Spleen (tissue), 11 donors: Measurements from ENCODE around the gene WDR1. TPM values are rescaled to one million over a fixed set of nuclear protein-coding genes. Genes with fewer than 3 reads are reported as not detected.

Experiments used
- DNase-seq: peaks from one replicate; pipeline ENCODE4 v3.0.0-alpha.2; 2020
- H3K27ac ChIP-seq, 8 donors: fragments of 200-600 bp; sonication (generic) in 7 of 8; 1 replicate in 4 of 8; 2 replicates in 4 of 8; pipeline versions ENCODE4 v1.5.0 to v1.8.0; 2016 to 2021; ENCODE audit warnings: inconsistent platforms in 4 of 8, mild to moderate bottlenecking in 4 of 8, moderate library complexity in 1 of 8
- H3K27me3 ChIP-seq, 7 donors: fragments of 200-600 bp; sonication (generic) in 6 of 7; replicated peaks in 1 of 7; 1 replicate in 4 of 7; 2 replicates in 3 of 7; pipeline versions ENCODE4 v1.5.0 to v1.8.0; 2016 to 2021; ENCODE audit warnings: inconsistent platforms in 3 of 7, mild to moderate bottlenecking in 1 of 7
- H3K36me3 ChIP-seq, 6 donors: fragments of 200-600 bp; sonication (generic) in 5 of 6; 1 replicate in 4 of 6; 2 replicates in 2 of 6; pipeline versions ENCODE4 v1.5.0 to v1.8.0; 2016 to 2021; ENCODE audit warnings: inconsistent platforms in 2 of 6
- H3K4me1 ChIP-seq, 6 donors: fragments of 200-600 bp; sonication (generic) in 5 of 6; 1 replicate in 3 of 6; 2 replicates in 3 of 6; pipeline versions ENCODE4 v1.5.0 to v1.8.0; 2016 to 2021; ENCODE audit warnings: inconsistent platforms in 3 of 6
- H3K4me3 ChIP-seq, 8 donors: fragments of 200-600 bp; sonication (generic) in 7 of 8; 1 replicate in 4 of 8; 2 replicates in 4 of 8; pipeline versions ENCODE4 v1.5.0 to v1.8.0; 2016 to 2021; ENCODE audit warnings: inconsistent platforms in 4 of 8, mild to moderate bottlenecking in 4 of 8, moderate library complexity in 2 of 8
- H3K9me3 ChIP-seq, 8 donors: fragments of 200-600 bp; sonication (generic) in 7 of 8; 1 replicate in 4 of 8; 2 replicates in 4 of 8; pipeline versions ENCODE4 v1.5.0 to v1.8.0; 2016 to 2021; ENCODE audit warnings: inconsistent platforms in 4 of 8
- CTCF ChIP-seq, 11 experiments: fragments of 200-600 bp in 7 of 11; fragments of 450-650 bp in 4 of 11; sonication (generic) in 4 of 11; IDR thresholded peaks in 8 of 11; conservative IDR thresholded peaks in 3 of 11; 1 replicate in 7 of 11; 2 replicates in 4 of 11; pipeline versions ENCODE4 v1.4.0 to v1.8.0; 2016 to 2021; ENCODE audit warnings: antibody characterized with exemption in 11 of 11, inconsistent platforms in 4 of 11, mild to moderate bottlenecking in 1 of 11
- POLR2A ChIP-seq, 3 donors: fragments of 450-650 bp; IDR thresholded peaks; one replicate each; pipeline ENCODE4 v1.5.1; 2017; ENCODE audit warnings: antibody characterized with exemption in 3 of 3, mild to moderate bottlenecking in 1 of 3
- POLR2AphosphoS5 ChIP-seq, 3 donors: sonication (generic); formaldehyde crosslinking; IDR thresholded peaks; one replicate each; pipeline ENCODE4 v1.5.1; 2017; ENCODE audit warnings: antibody characterized with exemption in 3 of 3
- WGBS, 5 donors: extraction: QIAGEN DNeasy Blood & Tissue Kit in 3 of 5; methylation state at CpG; one replicate each; pipeline versions ENCODE4 v1.1.5 to v1.1.7; 2013 to 2018; 5-methylcytosine and 5-hydroxymethylcytosine counted together
- intact Hi-C: fragments of 100-400 bp; cut with DNase I; formaldehyde crosslinking; loops from one replicate; pipeline ENCODE4 v1.15.0; 2023; ENCODE audit warnings: low total_unique reads
- polyA plus RNA-seq, 3 donors: library from polyadenylated mRNA; stranded (reverse); fragments of 200-250 nt; gene quantifications; one replicate each; pipeline ENCODE4 v1.2.1, GENCODE V29; 2013
- total RNA-seq, 7 donors: library from RNA; depleted of rRNA in 3 of 7; stranded (reverse); fragments of >200 nt in 3 of 7; fragmentation: NEBNext Ultra II Directional in 4 of 7; extraction: Animal tissue kit (Norgen Biotek cat#: 25700) in 4 of 7; gene quantifications; one replicate each; pipeline versions ENCODE4 v1.1.0 to v1.2.1, GENCODE V29; 2016 to 2021
- donor health status: healthy with polysubstance abuse.
- donor health status: DM: no; HTN: no; CAD: no; lungs with moderate emphysema.
- donor health status: DM: no; HTN: no; CAD: no.
- donor health status: Bipolar disorder and iron deficiency.
- donor health status: healthy.
- donor health status: DM: no; HTN: no; CAD: no.
- donor health status: DM: yes; HTN: yes; CAD: no.

The WDR1 gene
- total and polyA plus RNA-seq, 10 donors = 56.6 to 377 (median 147) TPM

- Histone ChIP-seq H3K36me3 (peaks cover 16 to 100% (median 97%) of the 10 kb centered on the region in 6 donors), H3K27me3 (no peaks in the 10 kb centered on the region), H3K27ac (peak overlapping the region in 2 of 8 donors; percentile 35 to 49), H3K4me3 (no peak overlapping the region), H3K4me1 (peaks cover 0 to 21% (median 10%) of the 10 kb centered on the region in 6 donors), H3K9me3 (no peaks in the 10 kb centered on the region)
- WGBS, 5 donors = 72 to 82% (median 77%) methylated on average over 25 to 38 of the region's 38 CpGs
- no peak for DNase-seq
- intact Hi-C loops = no loop called here
- TF ChIP-seq POLR2AphosphoS5 (IDR thresholded peaks at IDR 0.05) = peak; percentile 62 to 81 (median 78)
- TF ChIP-seq POLR2A (IDR thresholded peaks at IDR 0.05) = no peak
- no peak for TF ChIP-seq CTCF (IDR thresholded peaks at IDR 0.05 in 8 of 11, conservative IDR thresholded peaks at IDR 0.05 in 3 of 11)
Measured at GRCh38 chr4:10077483-10078335, 38.9 kb downstream of the WDR1 start.

GRCh38 chr4:10077076-10077475 lies 39.5 kb downstream of the WDR1 start:
- Histone ChIP-seq H3K27ac (no peak overlapping the region), H3K4me1 (peaks cover 0 to 21% (median 10%) of the 10 kb centered on the region in 6 donors), H3K4me3 (no peak overlapping the region), H3K27me3 (no peaks in the 10 kb centered on the region), H3K36me3 (peaks cover 13 to 100% (median 93%) of the 10 kb centered on the region in 6 donors), H3K9me3 (no peaks in the 10 kb centered on the region)
- 80 to 96% (median 89%) methylated on average over 5 to 9 of the region's 9 CpGs for WGBS, 5 donors
- intact Hi-C loops = no loop called here
- DNase-seq = no peak
- TF ChIP-seq CTCF (IDR thresholded peaks at IDR 0.05 in 8 of 11, conservative IDR thresholded peaks at IDR 0.05 in 3 of 11) = no peak
- no peak for TF ChIP-seq POLR2A (IDR thresholded peaks at IDR 0.05)
- no peak for TF ChIP-seq POLR2AphosphoS5 (IDR thresholded peaks at IDR 0.05)

GRCh38 chr4:10075953-10076391 lies 40.6 kb downstream of the WDR1 start:
- peaks cover 13 to 99% (median 82%) of the 10 kb centered on the region in 6 donors for H3K36me3 ChIP-seq
- DNase-seq = no peak

More at GRCh38 chr4:10075953-10076391, 40.6 kb downstream of the WDR1 start:
- Histone ChIP-seq H3K4me1 (peaks cover 0 to 21% (median 10%) of the 10 kb centered on the region in 6 donors), H3K9me3 (no peaks in the 10 kb centered on the region), H3K27ac (no peak overlapping the region), H3K27me3 (no peaks in the 10 kb centered on the region), H3K4me3 (no peak overlapping the region)
- WGBS, 5 donors = 82 to 92% (median 88%) methylated on average over 10 to 11 of the region's 11 CpGs
- intact Hi-C loops = no loop called here
- TF ChIP-seq POLR2A (IDR thresholded peaks at IDR 0.05) = no peak
- TF ChIP-seq POLR2AphosphoS5 (IDR thresholded peaks at IDR 0.05) = peak in 2 of 3 donors; percentile 10 to 54
- TF ChIP-seq CTCF (IDR thresholded peaks at IDR 0.05 in 8 of 11, conservative IDR thresholded peaks at IDR 0.05 in 3 of 11) = no peak
